Neural cell (in vitro differentiated cells): ENCODE measurements around the gene ADH6. TPM values are rescaled to one million over a fixed set of nuclear protein-coding genes. Genes with fewer than 3 reads are reported as not detected.

Source experiments
- H2AFZ ChIP-seq: fragments of 200-600, 300-800 bp; sonication (generic), shearing (Covaris generic); 2 replicates; pipeline ENCODE4 v1.6.0; 2014; ENCODE audit warnings: low read depth, mild to moderate bottlenecking, antibody characterized with exemption, low read length, moderate library complexity
- H3F3A ChIP-seq: fragments of 200-600 bp; shearing (Covaris generic); 2 replicates; pipeline ENCODE4 v1.6.1; 2016; ENCODE audit warnings: mild to moderate bottlenecking, moderate library complexity, mixed read lengths, antibody characterized with exemption, low read length; ENCODE audit not compliant: insufficient read depth, poor library complexity, severe bottlenecking
- H3K27ac ChIP-seq: fragments of 200-600, 300-800 bp; sonication (generic), shearing (Covaris generic); 2 replicates; pipeline ENCODE4 v1.5.1; 2014; ENCODE audit warnings: mild to moderate bottlenecking, low read length, moderate library complexity
- H3K27me3 ChIP-seq: fragments of 300-800, 200-600 bp; sonication (generic), shearing (Covaris generic); 2 replicates; pipeline ENCODE4 v1.6.0; 2014; ENCODE audit warnings: mild to moderate bottlenecking, low read depth, low read length, moderate library complexity; ENCODE audit not compliant: insufficient read depth
- H3K36me3 ChIP-seq: fragments of 300-800, 200-600 bp; sonication (generic), shearing (Covaris generic); 2 replicates; pipeline ENCODE4 v1.5.1; 2014; ENCODE audit warnings: mild to moderate bottlenecking, antibody characterized with exemption, low read length, moderate library complexity; ENCODE audit not compliant: insufficient read depth
- H3K4me2 ChIP-seq: fragments of 300-800, 200-600 bp; sonication (generic), shearing (Covaris generic); 2 replicates; pipeline ENCODE4 v1.6.0; 2014; ENCODE audit warnings: mild to moderate bottlenecking, low read length
- H3K4me3 ChIP-seq: fragments of 300-800, 200-600 bp; sonication (generic), shearing (Covaris generic); 2 replicates; pipeline ENCODE4 v1.5.1; 2014; ENCODE audit warnings: mild to moderate bottlenecking, low read length, moderate library complexity
- H3K79me2 ChIP-seq: fragments of 200-600 bp; shearing (Covaris generic); replicated peaks from 2 replicates; pipeline ENCODE4 v1.6.0; 2014; ENCODE audit warnings: mild to moderate bottlenecking, low read length, moderate library complexity; ENCODE audit not compliant: insufficient read depth
- H3K9ac ChIP-seq: fragments of 300-800, 200-600 bp; sonication (generic), shearing (Covaris generic); 2 replicates; pipeline ENCODE4 v1.6.1; 2016; ENCODE audit warnings: mild to moderate bottlenecking, low read length, mixed read lengths
- H3K9me2 ChIP-seq: fragments of 200-600 bp; shearing (Covaris generic); 2 replicates; pipeline ENCODE4 v1.6.1; 2016; ENCODE audit warnings: mild to moderate bottlenecking, low read length, mixed read lengths; ENCODE audit not compliant: insufficient read depth
- H3K9me3 ChIP-seq: fragments of 200-600, 300-800 bp; sonication (generic), shearing (Covaris generic); 2 replicates; pipeline ENCODE4 v1.6.1; 2016; ENCODE audit warnings: mild to moderate bottlenecking, mixed run types, low read length, moderate library complexity, mixed read lengths
- H4K20me1 ChIP-seq: fragments of 200-600 bp; shearing (Covaris generic); 2 replicates; pipeline ENCODE4 v1.6.1; 2016; ENCODE audit warnings: mild to moderate bottlenecking, mixed run types; ENCODE audit not compliant: insufficient read depth
- EP300 ChIP-seq: fragments of 450-650 bp; conservative IDR thresholded peaks from 2 replicates; pipeline ENCODE4 v1.6.1; 2014; ENCODE audit warnings: antibody characterized with exemption, mild to moderate bottlenecking, moderate library complexity; ENCODE audit not compliant: poor library complexity, severe bottlenecking
- EZH2 ChIP-seq: fragments of 200-600, 300-800 bp; shearing (Covaris generic), sonication (generic); IDR thresholded peaks from 2 replicates; pipeline ENCODE4 v1.6.1; 2014; ENCODE audit warnings: antibody characterized with exemption, low read length, borderline replicate concordance, mild to moderate bottlenecking; ENCODE audit not compliant: insufficient read depth, poor library complexity, severe bottlenecking
- MXI1 ChIP-seq: fragments of 450-650 bp; conservative IDR thresholded peaks from 2 replicates; pipeline ENCODE4 v1.6.1; 2014; ENCODE audit warnings: antibody characterized with exemption, mild to moderate bottlenecking; ENCODE audit not compliant: poor library complexity, severe bottlenecking
- POLR2AphosphoS5 ChIP-seq: IDR thresholded peaks from 2 replicates; pipeline ENCODE4 v1.6.1; 2012
- RAD21 ChIP-seq: fragments of 450-650 bp; conservative IDR thresholded peaks from 2 replicates; pipeline ENCODE4 v1.6.1; 2014; ENCODE audit warnings: antibody characterized with exemption, mild to moderate bottlenecking, moderate library complexity
- REST ChIP-seq: IDR thresholded peaks from 2 replicates; pipeline ENCODE4 v1.6.1; 2012; ENCODE audit warnings: borderline replicate concordance
- SMC3 ChIP-seq: fragments of 450-650 bp; conservative IDR thresholded peaks from 2 replicates; pipeline ENCODE4 v1.6.1; 2014; ENCODE audit warnings: antibody characterized with exemption, mild to moderate bottlenecking, moderate library complexity; ENCODE audit not compliant: poor library complexity
- TAF1 ChIP-seq: IDR thresholded peaks from 2 replicates; pipeline ENCODE4 v1.6.1; 2012; ENCODE audit warnings: low read depth
- polyA plus RNA-seq: library from polyadenylated mRNA; depleted of rRNA; stranded (reverse); fragments of >200 nt; gene quantifications from 2 replicates; pipeline ENCODE4 v1.2.3, GENCODE V29; 2014
- TF ChIP-seq, protein P1 (sequence below): fragments of 450-650 bp; IDR thresholded peaks from 2 replicates; pipeline ENCODE4 v1.5.1; 2014; ENCODE audit warnings: antibody characterized with exemption, mild to moderate bottlenecking, moderate library complexity; ENCODE audit not compliant: poor library complexity, severe bottlenecking

ADH6 gene
- polyA plus RNA-seq, 1 donor from 2014 or later, result not detected

DNA sequence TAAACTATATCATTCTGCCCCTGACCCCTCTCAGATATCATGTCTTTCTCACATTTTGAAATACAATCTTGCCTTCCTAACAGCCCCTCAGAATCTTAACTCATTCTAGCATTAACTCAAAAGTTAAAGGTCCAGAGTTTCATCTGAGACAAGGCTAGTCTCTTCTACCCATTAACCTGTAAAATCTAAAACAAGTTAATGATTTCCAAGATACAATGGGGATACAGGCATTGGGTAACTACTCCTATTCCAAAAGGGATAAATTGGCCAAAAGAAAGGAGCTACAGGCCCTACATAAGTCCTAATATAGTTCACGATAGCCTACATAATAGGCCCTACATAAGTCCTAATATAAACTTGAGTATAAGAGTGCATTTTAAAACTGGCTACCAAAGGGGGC lies 18.9 kb downstream of the ADH6 start:
- no peaks in the 10 kb centered on the region for H3K79me2 ChIP-seq
- no peaks in the 10 kb centered on the region for H3K27me3 ChIP-seq
- no peaks in the 10 kb centered on the region for H3K9me3 ChIP-seq
- H3K4me2 ChIP-seq, result no peak overlapping the region
- TF ChIP-seq, protein P1, sequence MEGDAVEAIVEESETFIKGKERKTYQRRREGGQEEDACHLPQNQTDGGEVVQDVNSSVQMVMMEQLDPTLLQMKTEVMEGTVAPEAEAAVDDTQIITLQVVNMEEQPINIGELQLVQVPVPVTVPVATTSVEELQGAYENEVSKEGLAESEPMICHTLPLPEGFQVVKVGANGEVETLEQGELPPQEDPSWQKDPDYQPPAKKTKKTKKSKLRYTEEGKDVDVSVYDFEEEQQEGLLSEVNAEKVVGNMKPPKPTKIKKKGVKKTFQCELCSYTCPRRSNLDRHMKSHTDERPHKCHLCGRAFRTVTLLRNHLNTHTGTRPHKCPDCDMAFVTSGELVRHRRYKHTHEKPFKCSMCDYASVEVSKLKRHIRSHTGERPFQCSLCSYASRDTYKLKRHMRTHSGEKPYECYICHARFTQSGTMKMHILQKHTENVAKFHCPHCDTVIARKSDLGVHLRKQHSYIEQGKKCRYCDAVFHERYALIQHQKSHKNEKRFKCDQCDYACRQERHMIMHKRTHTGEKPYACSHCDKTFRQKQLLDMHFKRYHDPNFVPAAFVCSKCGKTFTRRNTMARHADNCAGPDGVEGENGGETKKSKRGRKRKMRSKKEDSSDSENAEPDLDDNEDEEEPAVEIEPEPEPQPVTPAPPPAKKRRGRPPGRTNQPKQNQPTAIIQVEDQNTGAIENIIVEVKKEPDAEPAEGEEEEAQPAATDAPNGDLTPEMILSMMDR, result no peak
- TF ChIP-seq EZH2 (no peak), EP300 (no peak), RAD21 (no peak), POLR2AphosphoS5 (no peak), SMC3 (no peak), MXI1 (no peak), TAF1 (no peak), REST (no peak)
- H3K9ac ChIP-seq, result no peak overlapping the region
- H3K9me2 ChIP-seq, result no peaks in the 10 kb centered on the region
- H3F3A ChIP-seq, result no peaks in the 10 kb centered on the region
- no peak overlapping the region for H2AFZ ChIP-seq
- H4K20me1 ChIP-seq, result no peaks in the 10 kb centered on the region
- H3K4me3 ChIP-seq, result no peak overlapping the region
- H3K36me3 ChIP-seq, result no peaks in the 10 kb centered on the region
- no peak overlapping the region for H3K27ac ChIP-seq

DNA sequence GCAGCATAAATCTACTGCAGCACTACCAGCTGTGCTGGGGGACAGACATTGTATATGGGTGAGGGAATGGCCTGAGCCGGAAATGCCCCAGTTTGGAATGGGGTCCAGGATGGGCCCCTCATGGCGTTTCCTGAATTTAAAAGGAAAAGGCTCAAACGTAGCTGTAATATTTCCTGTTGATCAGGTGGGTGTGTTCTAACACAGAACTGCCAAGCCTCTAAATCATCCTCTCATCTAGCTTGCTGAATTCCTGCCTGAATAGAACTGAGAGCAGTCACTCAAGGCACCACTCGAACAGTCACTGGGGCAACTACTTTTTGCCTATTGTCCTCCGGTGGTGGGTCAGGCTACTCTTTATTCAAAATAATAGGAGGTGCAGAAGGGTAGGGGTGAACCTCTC lies 28.7 kb downstream of the ADH6 start:
- no peak overlapping the region for H3K4me3 ChIP-seq

More for the DNA sequence above, 28.7 kb downstream of the ADH6 start:
- no peak for TF ChIP-seq REST
- TF ChIP-seq SMC3, result no peak
- no peak for TF ChIP-seq RAD21
- TF ChIP-seq EP300, result no peak
- TF ChIP-seq, protein P1, result no peak
- no peak for TF ChIP-seq EZH2
- no peak for TF ChIP-seq MXI1
- no peak for TF ChIP-seq POLR2AphosphoS5
- no peak for TF ChIP-seq TAF1
- Histone ChIP-seq H3K9ac (no peak overlapping the region), H3F3A (no peaks in the 10 kb centered on the region), H3K9me2 (no peaks in the 10 kb centered on the region), H3K27ac (no peak overlapping the region), H4K20me1 (no peaks in the 10 kb centered on the region), H2AFZ (no peak overlapping the region), H3K9me3 (no peaks in the 10 kb centered on the region), H3K27me3 (no peaks in the 10 kb centered on the region), H3K36me3 (no peaks in the 10 kb centered on the region), H3K4me2 (no peak overlapping the region), H3K79me2 (no peaks in the 10 kb centered on the region)
